IMR-90 (cell line): Measurements from ENCODE around the gene DSCAM. TPM values are rescaled to one million over a fixed set of nuclear protein-coding genes. Genes with fewer than 3 reads are reported as not detected.

ENCODE experiments used
- ATAC-seq: fragments of 200-7000 bp; cut with Tn5 transposase; 2 replicates; pipeline ENCODE4 v1.9.1; 2020; ENCODE audit warnings: low read depth, mild to moderate bottlenecking, moderate library complexity
- BruUV-seq: library from RNA; stranded (reverse); fragments of 400-500 nt; replicated peaks from 2 replicates; lab custom pipeline; 2021; lab: Mats Ljungman, UMichigan
- CTCF ChIA-PET: fragments of 300-600 bp; formaldehyde crosslinking; extraction: SDS; loops from one replicate; lab custom pipeline; 2021; ENCODE audit warnings: antibody characterized with exemption; lab: Yijun Ruan, JAX
- POLR2A ChIA-PET: fragments of 300-600 bp; sonication (Branson Sonifier 250); formaldehyde crosslinking; loops from one replicate; lab custom pipeline; 2022; ENCODE audit warnings: antibody characterized with exemption; ENCODE audit not compliant: unreplicated experiment; lab: Charles Lee
- DNase-seq: peaks from one replicate; pipeline ENCODE4 v3.0.0; 2013
- H2AFZ ChIP-seq: replicated peaks from 2 replicates; pipeline ENCODE3; 2013; ENCODE audit warnings: low read length, mild to moderate bottlenecking; ENCODE audit not compliant: poor library complexity
- H2AK5ac ChIP-seq: 2 replicates; pipeline ENCODE4 v1.6.1; 2013; ENCODE audit warnings: low read depth, low read length, inconsistent platforms
- H2AK9ac ChIP-seq: replicated peaks from 2 replicates; pipeline ENCODE3; 2013; ENCODE audit warnings: mild to moderate bottlenecking, low read depth, low read length, moderate library complexity; ENCODE audit not compliant: poor library complexity
- H2BK120ac ChIP-seq: 2 replicates; pipeline ENCODE4 v1.6.1; 2013; ENCODE audit warnings: low read depth, low read length, inconsistent platforms
- H2BK15ac ChIP-seq: 3 replicates; pipeline ENCODE4 v1.6.1; 2013; ENCODE audit warnings: low read depth, low read length, inconsistent platforms
- H2BK20ac ChIP-seq: 2 replicates; pipeline ENCODE4 v1.6.1; 2013; ENCODE audit warnings: low read depth, mild to moderate bottlenecking, inconsistent platforms, low read length, moderate library complexity
- H2BK5ac ChIP-seq: 2 replicates; pipeline ENCODE4 v1.6.1; 2013; ENCODE audit warnings: mild to moderate bottlenecking, low read depth, low read length, inconsistent platforms; ENCODE audit not compliant: poor library complexity, severe bottlenecking
- H3K14ac ChIP-seq: replicated peaks from 2 replicates; pipeline ENCODE4 v1.6.1; 2013; ENCODE audit warnings: low read depth, low read length, inconsistent platforms
- H3K18ac ChIP-seq: 2 replicates; pipeline ENCODE4 v1.6.1; 2013; ENCODE audit warnings: low read depth, low read length, control low read depth
- H3K23ac ChIP-seq: 2 replicates; pipeline ENCODE4 v1.6.1; 2013; ENCODE audit warnings: low read depth, low read length, inconsistent platforms
- H3K27ac ChIP-seq: 2 replicates; pipeline ENCODE4 v1.5.1; 2013; ENCODE audit warnings: mild to moderate bottlenecking, control low read depth, low read length; ENCODE audit not compliant: insufficient read depth
- H3K27me3 ChIP-seq: 2 replicates; pipeline ENCODE4 v1.6.1; 2013; ENCODE audit warnings: low read length; ENCODE audit not compliant: control insufficient read depth, insufficient read depth
- H3K36me3 ChIP-seq: 2 replicates; pipeline ENCODE4 v1.6.1; 2013; ENCODE audit warnings: low read length, mixed read lengths; ENCODE audit not compliant: control insufficient read depth, insufficient read depth
- H3K4ac ChIP-seq: 2 replicates; pipeline ENCODE4 v1.6.1; 2013; ENCODE audit warnings: low read depth, low read length, inconsistent platforms
- H3K4me1 ChIP-seq: 2 replicates; pipeline ENCODE4 v1.6.1; 2013; ENCODE audit warnings: low read length, mixed read lengths; ENCODE audit not compliant: control insufficient read depth, insufficient read depth
- H3K4me2 ChIP-seq: 2 replicates; pipeline ENCODE4 v1.6.1; 2013; ENCODE audit warnings: low read depth, mild to moderate bottlenecking, control low read depth, low read length, moderate library complexity
- H3K4me3 ChIP-seq: 2 replicates; pipeline ENCODE4 v1.5.1; 2013; ENCODE audit warnings: low read depth, mild to moderate bottlenecking, control low read depth, low read length, moderate library complexity; ENCODE audit not compliant: insufficient read depth
- H3K56ac ChIP-seq: 2 replicates; pipeline ENCODE4 v1.6.1; 2013; ENCODE audit warnings: low read length, inconsistent platforms; ENCODE audit not compliant: insufficient read depth; ENCODE audit errors: extremely low read depth
- H3K79me1 ChIP-seq, 2 experiments: 2 replicates each; pipeline ENCODE4 v1.6.1; 2013; ENCODE audit warnings: low read length in 2 of 2, inconsistent platforms in 1 of 2, low read depth in 1 of 2
- H3K9ac ChIP-seq: 2 replicates; pipeline ENCODE4 v1.6.1; 2013; ENCODE audit warnings: low read depth, low read length, control low read depth
- H3K9me1 ChIP-seq: 2 replicates; pipeline ENCODE4 v1.6.1; 2013; ENCODE audit warnings: low read length, inconsistent platforms; ENCODE audit not compliant: insufficient read depth
- H3K9me3 ChIP-seq: 2 replicates; pipeline ENCODE4 v1.6.1; 2013; ENCODE audit warnings: low read length; ENCODE audit not compliant: control insufficient read depth, insufficient read depth
- H4K20me1 ChIP-seq: 2 replicates; pipeline ENCODE4 v1.6.1; 2013; ENCODE audit warnings: low read length, inconsistent platforms; ENCODE audit not compliant: insufficient read depth
- H4K5ac ChIP-seq: 2 replicates; pipeline ENCODE4 v1.6.1; 2013; ENCODE audit warnings: mild to moderate bottlenecking, low read depth, low read length, control low read depth
- H4K8ac ChIP-seq, 2 experiments: 2 replicates each; pipeline ENCODE4 v1.6.1; 2013; ENCODE audit warnings: low read depth in 2 of 2, low read length in 2 of 2, control low read depth in 1 of 2, inconsistent platforms in 1 of 2
- H4K91ac ChIP-seq: 2 replicates; pipeline ENCODE4 v1.6.1; 2013; ENCODE audit warnings: low read depth, low read length, inconsistent platforms; ENCODE audit not compliant: insufficient read depth
- BHLHE40 ChIP-seq: fragments of 150-350 bp; IDR thresholded peaks from 2 replicates; pipeline ENCODE4 v1.6.1; 2016; ENCODE audit warnings: mild to moderate bottlenecking, low read depth, low read length
- CEBPB ChIP-seq: IDR thresholded peaks from 2 replicates; pipeline ENCODE4 v1.6.1; 2012; ENCODE audit warnings: low read depth, low read length, improper control_type of control experiment
- CTCF ChIP-seq: conservative IDR thresholded peaks from 2 replicates; pipeline ENCODE4 v1.5.1; 2012; ENCODE audit warnings: mild to moderate bottlenecking, low read depth, low read length, improper control_type of control experiment
- FOS ChIP-seq: fragments of 150-350 bp; IDR thresholded peaks from 2 replicates; pipeline ENCODE4 v1.6.1; 2016; ENCODE audit warnings: low read depth, low read length
- MAFK ChIP-seq: IDR thresholded peaks from 2 replicates; pipeline ENCODE4 v1.6.1; 2012; ENCODE audit warnings: low read depth, low read length, improper control_type of control experiment
- MXI1 ChIP-seq: IDR thresholded peaks from 2 replicates; pipeline ENCODE4 v1.6.1; 2012; ENCODE audit warnings: low read depth, mild to moderate bottlenecking, low read length, moderate library complexity, borderline replicate concordance
- NFE2L2 ChIP-seq: fragments of 150-350 bp; IDR thresholded peaks from 2 replicates; pipeline ENCODE4 v1.6.1; 2016; ENCODE audit warnings: low read depth, mild to moderate bottlenecking, low read length
- RCOR1 ChIP-seq: IDR thresholded peaks from 2 replicates; pipeline ENCODE4 v1.6.1; 2012; ENCODE audit warnings: mild to moderate bottlenecking, low read length, improper control_type of control experiment; ENCODE audit not compliant: insufficient replicate concordance
- RFX5 ChIP-seq: IDR thresholded peaks from 2 replicates; pipeline ENCODE4 v1.8.0; 2012; ENCODE audit warnings: low read depth, mild to moderate bottlenecking, low read length, moderate library complexity
- SMC3 ChIP-seq: fragments of 150-350 bp; IDR thresholded peaks from 2 replicates; pipeline ENCODE4 v1.6.1; 2016; ENCODE audit warnings: low read depth, mild to moderate bottlenecking, antibody characterized with exemption, low read length, moderate library complexity
- USF2 ChIP-seq: fragments of 150-350 bp; IDR thresholded peaks from 2 replicates; pipeline ENCODE4 v1.6.1; 2017; ENCODE audit warnings: mild to moderate bottlenecking, antibody characterized with exemption, low read length, low read depth
- WGBS, 2 experiments: methylation state at CpG; one replicate each; pipeline versions ENCODE4 v1.1.5 to v1.1.7; 2013; ENCODE audit warnings: missing lambda C conversion rate in 2 of 2; ENCODE audit not compliant: insufficient read length in 1 of 2; ENCODE audit errors: extremely low coverage in 2 of 2; 5-methylcytosine and 5-hydroxymethylcytosine counted together
- dilution Hi-C: fragments of 300-500 bp; cut with HindIII; formaldehyde crosslinking; loops from one replicate; pipeline ENCODE4 v1.14.3; 2018; ENCODE audit warnings: low sequenced_read_pairs; ENCODE audit not compliant: unreplicated experiment
- in situ Hi-C: fragments of 300-500 bp; cut with MboI; formaldehyde crosslinking; loops from 3 replicates; pipeline ENCODE4 v1.14.3; 2019; ENCODE audit warnings: low sequenced_read_pairs, inconsistent platforms, mixed read lengths
- intact Hi-C: fragments of 100-400 bp; cut with micrococcal nuclease; formaldehyde crosslinking; loops from 2 replicates; pipeline ENCODE4 v1.10.0; 2022
- polyA plus RNA-seq, 3 experiments: library from polyadenylated mRNA; depleted of rRNA; stranded (reverse); fragments of >200 nt; gene quantifications; 2 replicates each; pipeline ENCODE4 v1.2.3, GENCODE V29; 2012; ENCODE audit warnings: low replicate concordance in 1 of 3
- total RNA-seq: library from RNA; depleted of rRNA; stranded (reverse); fragments of >200 nt; gene quantifications from 2 replicates; pipeline ENCODE4 v1.2.3, GENCODE V29; 2012
- TF ChIP-seq, protein P1 (sequence below): fragments of 150-350 bp; IDR thresholded peaks from 2 replicates; pipeline ENCODE4 v1.6.1; 2016; ENCODE audit warnings: low read depth, mild to moderate bottlenecking, low read length, moderate library complexity, borderline replicate concordance

The DSCAM gene
- total and polyA plus RNA-seq, 2 of the 4 experiments (the other 2 are of a cell fraction): under 0.01 to 0.02 TPM

DNA sequence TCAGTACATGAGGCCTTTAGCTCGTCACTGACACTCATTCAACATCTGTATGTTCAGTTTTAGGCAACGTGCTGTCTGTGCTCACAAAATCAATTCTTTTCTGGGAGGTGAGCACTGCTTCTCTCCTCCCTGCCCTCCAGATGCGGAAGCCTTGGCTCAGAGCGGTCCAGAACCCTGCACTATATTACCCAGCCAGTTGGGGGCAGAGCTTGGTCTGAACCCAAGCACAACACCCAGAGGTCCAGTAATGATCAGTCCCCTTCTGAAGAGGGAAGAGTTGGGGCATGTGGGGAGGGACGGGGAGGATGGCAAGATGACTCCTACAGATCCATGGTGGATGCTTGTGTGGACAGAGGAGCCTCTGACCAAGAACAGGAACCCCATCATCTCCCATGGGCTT, 5.6 kb upstream of the DSCAM start:
- Histone ChIP-seq H4K5ac (no peak overlapping the region), H3K14ac (no peak overlapping the region), H3K4me3 (no peak overlapping the region), H2AFZ (no peak overlapping the region), H3K27me3 (no peaks in the 10 kb centered on the region), H3K4ac (no peak overlapping the region), H2BK5ac (no peak overlapping the region), H2AK9ac (no peak overlapping the region), H4K8ac (no peak overlapping the region), H3K4me2 (no peak overlapping the region), H2BK15ac (no peak overlapping the region), H2BK20ac (no peak overlapping the region), H2BK120ac (no peak overlapping the region), H4K91ac (no peak overlapping the region), H3K23ac (no peak overlapping the region), H3K36me3 (no peaks in the 10 kb centered on the region), H3K9ac (no peak overlapping the region), H3K18ac (no peak overlapping the region), H3K4me1 (no peaks in the 10 kb centered on the region), H2AK5ac (no peak overlapping the region), H3K27ac (no peak overlapping the region), H3K79me1 (no peaks in the 10 kb centered on the region), H3K9me3 (peaks cover 31% of the 10 kb centered on the region; the same call in 1 of the 2 replicates), H4K20me1 (no peaks in the 10 kb centered on the region), H3K9me1 (no peaks in the 10 kb centered on the region), H3K56ac (no peak overlapping the region)
- ChIA-PET CTCF (no interaction called here), POLR2A (no interaction called here)
- no peak for ATAC-seq
- BruUV-seq: no TSS peak
- dilution Hi-C loops: no loop called here
- no peak for DNase-seq
- in situ Hi-C loops: no loop called here
- TF ChIP-seq USF2 (no peak), SMC3 (no peak), RFX5 (no peak), RCOR1 (no peak), CEBPB (no peak), MAFK (no peak), CTCF (no peak), NFE2L2 (no peak), FOS (no peak), MXI1 (no peak), BHLHE40 (no peak)
- TF ChIP-seq, protein P1, sequence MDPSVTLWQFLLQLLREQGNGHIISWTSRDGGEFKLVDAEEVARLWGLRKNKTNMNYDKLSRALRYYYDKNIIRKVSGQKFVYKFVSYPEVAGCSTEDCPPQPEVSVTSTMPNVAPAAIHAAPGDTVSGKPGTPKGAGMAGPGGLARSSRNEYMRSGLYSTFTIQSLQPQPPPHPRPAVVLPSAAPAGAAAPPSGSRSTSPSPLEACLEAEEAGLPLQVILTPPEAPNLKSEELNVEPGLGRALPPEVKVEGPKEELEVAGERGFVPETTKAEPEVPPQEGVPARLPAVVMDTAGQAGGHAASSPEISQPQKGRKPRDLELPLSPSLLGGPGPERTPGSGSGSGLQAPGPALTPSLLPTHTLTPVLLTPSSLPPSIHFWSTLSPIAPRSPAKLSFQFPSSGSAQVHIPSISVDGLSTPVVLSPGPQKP: no peak
- WGBS, 2 experiments: 40% methylated on average over 1 of the region's 5 CpGs; no CpG with 5 or more reads in 1 of the 2 experiments
- intact Hi-C loops: no loop called here
